HG02798 (cell line): ENCODE data around the gene ST6GALNAC3.
"Not testable (repeated sequence)": the region's sequence is repeated elsewhere in the genome, so short reads cannot be mapped to it uniquely, and the experiment has no call there.

Experiments
- ATAC-seq: cut with Tn5 transposase; IDR thresholded peaks from one replicate; pipeline ENCODE4 v1.9.1; 2021; ENCODE audit warnings: mild to moderate bottlenecking; ENCODE audit not compliant: unreplicated experiment, poor library complexity

Gene ST6GALNAC3

DNA sequence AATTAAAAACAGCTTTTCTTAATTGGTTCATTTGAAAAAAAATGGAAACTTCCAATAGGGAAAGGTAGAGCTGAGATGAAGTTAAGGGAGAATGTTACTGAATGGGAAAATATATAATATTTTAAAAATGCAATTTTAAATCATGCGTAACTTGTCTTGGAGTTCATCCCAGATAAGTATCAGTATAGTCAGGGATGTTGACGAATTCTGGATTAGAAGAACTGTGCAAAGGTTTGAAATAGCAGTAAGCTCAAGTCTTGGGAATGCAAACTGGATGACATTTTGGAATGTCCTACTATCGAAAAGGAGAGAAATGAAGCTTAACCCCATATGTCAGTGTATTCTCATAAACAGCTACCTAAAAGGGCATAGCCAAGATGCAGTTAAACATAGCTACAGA, 4.0 kb upstream of the ST6GALNAC3 start:
- no peak for ATAC-seq

DNA sequence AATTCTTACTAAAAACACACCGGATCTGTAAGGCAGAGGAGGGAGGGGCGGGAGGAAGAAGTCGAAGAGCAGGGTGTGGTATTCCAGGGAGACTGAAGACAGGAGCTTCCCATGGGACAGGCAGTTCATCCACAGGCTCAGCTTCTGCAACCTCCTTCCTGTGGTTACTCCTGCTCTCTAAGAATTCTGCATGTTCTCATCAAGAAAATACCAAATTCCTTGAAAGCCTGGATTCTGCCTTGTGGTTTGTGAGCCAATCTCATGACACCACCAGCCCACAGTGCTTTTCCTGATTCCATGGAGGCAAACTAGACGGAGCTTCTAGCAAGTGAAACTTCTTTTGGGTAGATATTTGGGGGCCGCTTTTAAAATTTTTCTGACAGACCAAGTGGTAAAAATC, 1.1 kb upstream of the ST6GALNAC3 start:
- ATAC-seq = no peak

DNA sequence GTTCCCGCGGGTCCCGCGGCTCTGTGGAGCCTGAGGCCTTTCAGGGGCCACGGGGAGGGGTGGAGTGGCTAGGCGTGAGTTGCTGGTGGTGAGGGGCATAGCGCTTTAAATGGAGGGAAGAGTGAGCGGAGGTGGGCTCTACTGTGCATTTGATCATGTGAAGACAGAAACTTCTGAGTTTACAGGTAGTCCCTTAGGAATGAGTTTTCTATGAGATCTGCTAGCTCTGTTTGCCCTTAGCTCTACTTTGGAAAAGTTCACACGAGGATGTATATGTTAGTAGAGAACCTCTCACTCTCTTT, 593 bp downstream of the ST6GALNAC3 start:
- ATAC-seq = no peak

DNA sequence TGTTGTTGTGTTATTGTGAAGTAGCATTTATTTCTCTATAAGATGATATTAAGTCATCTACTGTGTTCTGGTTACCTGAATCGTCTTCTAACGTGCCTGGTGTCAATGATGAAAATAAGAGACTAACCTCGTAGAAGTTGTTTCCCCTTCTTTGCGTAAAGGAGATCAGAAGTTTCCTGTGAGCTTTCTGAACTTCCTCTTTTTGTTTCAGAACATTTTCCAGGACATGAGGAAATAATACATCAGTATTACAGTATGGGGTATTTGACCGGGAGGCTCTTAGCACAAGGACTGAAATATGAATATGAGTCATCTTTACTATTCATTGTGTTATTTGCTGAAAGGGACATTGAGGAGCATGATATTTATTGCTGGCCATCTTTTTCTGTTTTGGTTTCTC, 1.3 kb downstream of the ST6GALNAC3 start:
- ATAC-seq = no peak

DNA sequence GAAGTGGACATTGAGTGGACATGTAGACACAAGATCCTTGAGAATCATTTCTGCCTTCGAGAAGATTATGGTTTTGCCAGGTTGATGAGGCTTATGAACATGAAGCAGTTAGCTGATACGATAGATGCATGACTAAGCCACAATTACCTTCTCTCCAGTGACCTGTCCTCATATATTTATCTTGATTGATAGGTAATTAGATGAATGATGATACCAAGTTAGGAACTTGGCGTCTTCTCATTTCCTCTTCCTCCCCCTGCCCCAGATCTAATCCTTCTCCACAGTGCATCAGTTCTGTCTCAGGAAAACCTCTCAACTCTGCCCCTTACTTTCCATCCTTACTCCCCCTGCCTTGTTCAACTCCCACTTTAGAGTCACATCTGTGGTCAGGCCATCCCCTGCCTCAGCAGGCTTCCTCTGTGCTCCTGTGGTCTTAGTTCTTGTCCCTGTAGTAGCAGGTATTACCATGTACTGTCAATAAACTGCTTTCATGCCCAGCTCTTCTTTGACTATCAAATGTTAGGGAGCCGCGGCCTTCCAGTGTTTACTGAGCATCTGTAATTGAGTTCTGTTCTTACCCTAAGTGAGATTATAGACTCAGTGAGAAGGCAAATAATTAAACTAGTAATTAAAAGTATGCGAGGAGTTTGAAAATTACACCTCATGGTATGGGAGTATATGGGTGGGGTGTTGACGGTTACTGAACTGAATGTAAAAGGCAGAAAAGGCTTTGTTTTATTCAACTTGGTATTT, 5.1 kb downstream of the ST6GALNAC3 start:
- ATAC-seq = no peak

DNA sequence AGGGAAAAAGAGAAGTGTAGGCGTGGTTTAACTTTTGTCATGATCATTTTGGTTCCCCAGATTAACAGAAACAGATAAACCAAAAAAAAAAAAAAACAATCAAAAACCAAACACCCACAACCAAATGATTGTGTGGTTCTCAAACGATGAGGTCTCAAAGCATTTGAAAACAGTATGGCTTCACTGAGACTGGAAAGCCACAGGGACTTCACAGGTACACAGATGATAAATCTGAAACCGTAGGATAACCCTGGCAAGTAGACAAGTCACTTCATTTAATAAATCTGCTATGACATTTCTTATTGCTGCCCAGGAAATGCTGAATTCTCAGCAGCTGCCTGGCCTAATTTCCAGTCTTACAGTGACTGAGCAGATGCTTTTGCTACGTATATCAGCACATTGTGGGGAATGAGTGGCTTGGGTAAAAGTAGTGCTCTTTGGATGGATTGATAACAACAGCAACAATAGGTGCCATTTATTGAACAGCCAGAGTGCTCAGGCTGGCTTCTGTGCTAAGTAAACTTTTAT, 6.1 kb downstream of the ST6GALNAC3 start:
- no peak for ATAC-seq

DNA sequence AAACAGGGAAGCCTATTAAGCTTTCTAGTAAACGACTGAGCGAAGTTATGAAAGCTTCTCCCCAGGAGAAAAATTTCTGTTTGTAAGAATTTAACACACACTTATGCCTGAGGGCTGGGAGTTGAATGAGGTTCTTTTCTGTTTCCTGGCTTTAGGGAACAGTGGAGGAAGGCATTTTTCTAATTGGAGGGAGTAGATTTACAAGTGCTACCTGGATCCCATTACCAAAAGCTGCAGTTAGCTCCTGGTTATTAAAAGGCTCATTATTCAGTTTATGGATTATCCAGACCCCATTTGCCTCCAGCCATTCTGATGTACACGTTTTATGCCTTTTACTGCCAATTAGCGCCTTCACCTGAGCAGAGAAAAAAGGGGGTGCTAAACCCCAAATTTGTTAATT, 7.5 kb downstream of the ST6GALNAC3 start:
- no peak for ATAC-seq

DNA sequence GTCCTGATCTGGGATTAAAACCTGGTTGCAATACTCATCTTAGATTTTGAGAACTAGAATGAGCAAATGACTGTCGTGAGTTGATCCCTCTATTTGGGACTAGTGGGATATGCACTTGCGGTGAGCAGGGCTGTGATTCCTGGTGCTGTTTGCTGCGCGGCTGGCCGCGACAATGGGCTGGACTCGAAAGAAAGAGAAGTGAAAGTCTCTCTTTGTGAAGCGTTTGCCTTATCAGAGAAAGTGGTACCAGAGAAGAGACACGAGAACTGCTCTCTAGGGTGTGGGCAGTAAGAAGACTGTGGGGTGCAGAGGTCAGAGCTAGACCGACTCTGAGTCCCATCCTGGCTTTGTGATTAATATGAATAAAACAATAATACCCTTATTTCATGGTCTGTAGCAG, 8.6 kb downstream of the ST6GALNAC3 start:
- ATAC-seq = no peak

DNA sequence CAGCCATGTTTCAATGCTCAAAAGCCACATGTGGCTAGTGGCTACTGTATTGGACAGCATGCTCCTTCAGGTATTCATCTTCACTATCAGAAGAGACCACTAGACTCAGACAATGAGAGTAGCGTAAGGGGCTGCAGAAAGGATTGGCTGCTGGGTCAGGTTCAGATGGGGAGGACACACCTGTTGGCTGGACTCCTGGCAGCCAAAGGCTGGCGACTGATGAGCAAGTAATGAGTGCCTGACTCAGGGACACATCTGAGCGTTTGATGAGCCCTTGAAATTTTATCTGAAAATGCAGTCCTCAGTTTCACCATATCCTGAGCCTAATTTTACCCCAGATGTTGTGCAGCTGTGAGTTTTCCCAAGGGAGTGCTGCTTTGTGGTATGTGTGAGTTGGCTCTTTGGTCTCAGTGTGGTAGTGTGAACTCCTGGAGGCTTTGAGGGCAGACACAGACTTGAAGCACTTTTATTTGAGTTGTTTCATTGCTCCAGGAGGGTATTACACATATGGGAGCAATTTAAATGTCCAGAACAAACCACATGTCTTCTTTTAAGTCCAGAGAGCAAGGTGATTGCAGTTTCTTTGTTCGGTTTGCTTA, 9.6 kb downstream of the ST6GALNAC3 start:
- ATAC-seq = no peak

DNA sequence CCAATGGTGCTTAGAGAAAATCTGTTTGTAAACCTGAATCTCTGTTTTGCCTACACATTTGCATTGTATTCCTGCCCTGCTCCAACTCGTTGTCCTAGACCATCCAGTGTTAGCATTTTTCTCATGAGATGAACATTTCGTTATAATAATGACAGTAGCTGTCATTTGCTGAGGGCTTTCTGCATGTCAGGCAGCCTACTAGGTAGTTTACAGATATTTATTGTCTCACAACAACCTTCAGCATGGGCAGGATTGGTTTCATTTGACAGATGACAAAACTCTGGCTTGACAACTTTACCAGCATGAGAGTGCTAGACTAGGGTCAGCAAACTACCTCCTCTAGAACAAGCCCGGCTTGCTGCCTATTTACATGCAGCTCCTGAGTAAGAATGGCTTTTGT, 10.1 kb downstream of the ST6GALNAC3 start:
- no peak for ATAC-seq

DNA sequence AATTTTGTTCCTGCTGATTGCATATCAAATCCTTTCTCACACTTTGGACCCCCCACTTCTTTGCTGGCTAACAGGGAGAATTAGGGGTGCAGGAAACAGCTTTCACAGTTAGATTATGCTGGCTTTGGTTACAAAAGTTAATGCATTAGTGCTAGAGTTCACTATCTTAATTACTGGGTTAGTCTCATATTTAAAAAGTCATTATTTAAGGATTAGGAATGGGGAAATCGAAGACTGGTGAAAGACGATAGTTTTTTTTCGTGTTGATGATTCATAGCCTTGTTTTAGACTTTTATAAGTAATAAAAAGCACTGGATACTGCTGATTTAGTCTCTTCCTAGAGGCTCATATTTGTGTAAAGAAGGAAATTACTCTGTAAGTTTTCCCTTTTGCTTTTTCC, 11.6 kb downstream of the ST6GALNAC3 start:
- ATAC-seq = no peak

DNA sequence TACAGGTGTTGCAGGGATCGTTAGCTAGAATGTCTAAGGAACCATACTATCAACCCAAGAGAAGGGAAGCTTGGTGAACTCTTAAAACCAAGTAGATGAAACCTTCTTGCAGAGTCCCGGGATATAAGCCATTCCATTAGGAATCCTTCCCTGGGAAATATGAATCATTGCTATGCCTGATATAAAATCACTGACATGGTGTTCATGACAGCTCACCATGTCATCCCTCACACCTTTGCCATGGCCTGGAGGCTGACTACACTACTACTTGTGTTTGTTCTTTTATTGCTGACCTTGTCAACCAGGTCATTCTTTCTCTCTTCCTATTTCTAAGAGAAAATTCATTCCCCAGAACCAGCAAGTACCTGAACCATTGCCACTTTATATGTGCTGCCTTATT, 12.1 kb downstream of the ST6GALNAC3 start:
- ATAC-seq = no peak

DNA sequence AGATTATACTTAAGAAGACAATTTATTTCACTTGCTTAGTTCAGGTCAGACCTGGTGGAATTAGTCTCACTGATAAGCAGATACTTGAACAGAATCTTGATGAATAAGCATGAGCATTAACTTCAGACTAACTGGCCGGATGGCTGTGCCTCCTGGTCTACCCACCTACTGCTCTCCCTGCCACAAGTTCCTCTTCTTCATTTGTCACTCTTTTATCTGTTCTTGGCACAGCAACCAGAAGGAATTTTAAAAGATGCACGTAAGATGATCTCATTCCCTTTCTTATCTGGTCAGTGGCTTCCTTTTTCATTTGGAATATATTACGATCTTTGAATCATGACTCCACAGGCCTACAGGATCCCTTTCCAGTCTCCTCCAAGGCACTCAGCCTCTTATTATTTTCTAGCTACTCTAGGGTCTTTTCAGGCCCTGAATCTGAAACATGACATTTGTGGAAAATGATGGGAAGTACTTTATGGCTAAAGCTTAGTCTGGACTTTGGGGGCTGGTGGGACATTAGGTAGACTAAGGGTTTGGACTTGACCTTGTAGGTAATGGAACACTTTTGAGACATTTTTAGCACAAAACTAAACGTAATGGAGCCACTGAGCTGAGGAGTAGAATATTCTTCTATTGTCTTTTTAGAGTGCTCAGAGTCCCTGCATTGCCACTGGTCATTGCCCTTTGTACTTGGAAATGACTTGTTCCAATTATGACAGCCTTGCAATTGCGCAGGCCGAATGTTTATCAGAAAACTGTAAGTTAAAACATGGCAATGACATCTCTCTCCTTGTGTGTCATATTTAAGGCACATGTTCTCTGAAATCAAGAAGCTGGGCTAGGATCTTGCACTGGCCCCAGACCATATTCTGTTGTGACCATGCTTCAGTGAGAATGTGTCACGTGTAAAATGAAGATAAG, 16.0 kb downstream of the ST6GALNAC3 start:
- ATAC-seq = no peak

DNA sequence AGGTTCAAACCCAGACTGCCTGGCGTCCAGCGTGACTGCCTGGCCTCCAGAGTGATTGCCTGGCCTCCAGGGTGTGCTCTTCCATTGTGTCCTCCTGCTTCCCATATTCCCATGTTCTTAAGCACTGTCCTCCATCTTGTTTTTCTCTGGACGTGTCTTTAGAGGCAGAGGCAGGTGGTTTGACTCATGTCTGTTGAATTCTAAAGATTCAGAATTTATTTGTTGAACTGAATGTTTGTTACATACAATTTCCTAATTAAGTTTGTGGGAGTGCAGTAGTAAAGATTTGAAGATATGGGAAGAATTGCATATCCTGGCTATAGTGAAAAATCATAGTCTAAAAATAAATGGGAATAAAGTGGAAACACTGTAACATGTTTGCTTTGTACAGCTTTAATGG, 18.3 kb downstream of the ST6GALNAC3 start:
- ATAC-seq = no peak

DNA sequence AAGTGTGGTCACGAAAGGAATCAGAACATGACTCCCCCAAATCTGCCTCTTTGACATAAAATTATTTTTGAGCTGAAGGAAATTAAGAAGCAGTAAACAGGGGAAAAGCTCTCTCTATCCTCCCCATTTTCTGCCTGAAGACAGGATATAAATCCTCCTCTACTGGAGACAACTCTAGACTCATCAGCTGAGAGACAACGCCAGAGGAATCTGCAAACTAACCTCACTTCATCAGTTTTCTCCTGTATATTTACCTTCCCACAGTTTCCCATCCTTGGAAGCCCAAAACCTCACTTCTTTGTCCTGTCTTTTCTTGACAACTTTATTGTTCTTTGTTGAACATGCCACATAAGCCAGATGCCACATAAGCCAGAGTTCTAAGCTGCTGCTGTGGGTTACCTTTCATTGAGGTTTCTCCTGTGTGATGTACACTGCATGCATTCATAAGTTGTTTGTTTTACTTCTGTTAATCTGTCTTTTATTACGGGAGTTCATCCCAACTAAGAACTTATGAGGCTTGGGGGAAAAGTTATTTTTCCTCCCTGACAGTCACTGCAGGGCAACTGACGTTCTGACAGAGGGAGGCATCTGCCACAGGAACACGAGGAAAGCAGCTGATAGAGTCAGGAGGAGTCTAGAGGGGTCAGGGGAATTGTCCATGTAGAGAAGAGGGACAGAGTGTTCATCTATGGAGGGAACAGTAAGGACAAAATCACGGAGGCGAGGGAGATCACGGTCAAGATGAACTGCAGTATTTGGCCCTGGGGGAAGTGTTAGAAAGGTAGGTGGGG, 19.2 kb downstream of the ST6GALNAC3 start:
- no peak for ATAC-seq

DNA sequence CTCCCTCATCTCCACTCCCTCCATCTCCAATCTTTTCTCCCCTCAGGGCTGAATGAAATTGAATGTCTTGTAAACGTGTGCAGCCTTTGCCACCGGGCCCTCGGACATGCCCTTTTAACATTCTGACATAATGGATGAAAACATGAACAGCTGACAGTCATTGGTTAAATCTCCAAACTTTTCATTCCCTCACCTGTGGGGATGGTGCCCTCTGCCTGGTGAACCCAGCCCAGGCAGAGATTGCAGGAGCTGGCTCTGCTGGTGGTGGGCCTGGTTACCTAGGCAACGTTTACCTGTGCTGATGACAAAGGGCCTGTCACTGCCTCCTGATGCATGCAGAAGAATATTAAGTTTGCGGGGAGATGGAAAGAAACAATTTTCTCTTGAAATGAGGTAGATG, 21.3 kb downstream of the ST6GALNAC3 start:
- ATAC-seq = no peak

DNA sequence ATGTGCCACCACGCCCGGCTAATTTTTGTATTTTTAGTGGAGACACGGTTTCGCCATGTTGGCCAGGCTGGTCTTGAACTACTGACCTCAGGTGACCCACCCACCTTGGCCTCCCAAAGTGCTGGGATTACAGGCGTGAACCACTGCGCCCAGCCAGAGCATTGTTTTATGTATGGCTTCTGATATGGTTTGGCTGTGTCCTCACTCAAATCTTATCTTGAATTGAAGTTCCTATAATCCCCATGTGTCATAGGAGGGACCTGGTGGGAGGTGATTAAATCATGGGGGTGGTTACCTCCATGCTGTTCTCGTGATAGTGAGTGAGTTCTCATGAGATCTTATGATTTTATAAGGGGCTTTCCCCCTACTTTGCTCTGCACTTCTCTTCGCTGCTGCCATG, 22.5 kb downstream of the ST6GALNAC3 start:
- ATAC-seq = not testable (repeated sequence)

DNA sequence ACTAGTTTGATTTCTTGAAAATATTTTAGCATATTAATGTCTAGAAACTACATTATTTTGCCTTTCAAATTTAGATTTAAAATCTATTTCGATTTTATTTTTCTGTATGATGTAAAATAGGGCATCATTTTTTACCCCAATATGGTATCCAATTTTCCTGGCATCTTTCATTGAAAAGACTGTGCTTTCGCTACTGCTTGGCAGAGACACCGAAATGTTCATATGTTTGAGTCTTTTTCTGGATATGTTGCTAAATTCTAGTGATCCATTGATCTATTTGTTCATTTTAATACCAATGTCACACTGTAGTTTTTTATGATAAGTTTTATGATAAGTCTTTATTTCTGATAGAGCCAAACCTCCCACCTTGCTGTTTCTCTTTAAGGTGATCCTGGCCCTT, 24.3 kb downstream of the ST6GALNAC3 start:
- no peak for ATAC-seq

DNA sequence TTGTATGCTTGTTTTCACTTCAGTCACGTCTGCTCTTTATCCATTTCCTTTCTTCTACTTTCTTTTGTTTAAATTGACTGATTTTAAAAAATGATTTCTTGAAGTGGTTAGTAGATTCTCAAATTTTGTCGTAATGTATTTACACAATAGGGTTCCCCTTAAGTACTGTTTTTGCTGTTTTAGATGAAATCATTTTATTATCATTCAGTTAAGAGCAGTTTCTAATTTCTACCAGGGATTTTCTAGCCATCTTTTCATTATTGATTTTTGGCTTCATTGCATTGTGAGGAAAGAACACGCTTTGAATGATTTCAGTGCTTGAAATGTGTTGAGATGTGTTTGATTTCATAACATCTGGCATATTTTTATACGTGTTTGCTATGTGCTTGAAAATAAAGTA, 27.0 kb downstream of the ST6GALNAC3 start:
- no peak for ATAC-seq

DNA sequence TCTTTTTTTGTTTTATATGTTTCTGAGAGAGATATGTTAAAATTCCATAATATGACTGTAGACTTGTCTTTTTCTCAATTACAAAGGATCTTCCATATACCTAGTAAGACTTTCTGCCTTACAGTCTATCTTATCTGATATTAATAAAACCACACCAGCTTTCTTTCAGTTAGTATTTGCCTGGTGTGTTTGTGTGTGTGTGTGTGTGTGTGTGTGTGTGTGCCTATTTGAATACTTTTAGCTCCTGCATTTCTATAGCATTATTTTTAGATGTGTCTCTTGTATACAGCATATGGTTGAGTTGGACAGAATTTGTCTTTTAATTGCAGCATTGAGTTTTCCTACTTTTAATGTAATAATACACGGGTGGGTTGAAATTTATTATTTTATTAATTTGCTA, 27.5 kb downstream of the ST6GALNAC3 start:
- ATAC-seq = no peak
